HepG2 (cell line): ENCODE measurements around the gene GPR17. TPM values are rescaled to one million over a fixed set of nuclear protein-coding genes. Genes with fewer than 3 reads are reported as not detected.

Experiments
- ELF1 ChIP-seq: sonication (generic); formaldehyde crosslinking; IDR thresholded peaks from 2 replicates; pipeline ENCODE4 v1.4.0; 2020; ENCODE audit warnings: missing genetic modification reagents
- HIVEP1 ChIP-seq: sonication (generic); formaldehyde crosslinking; IDR thresholded peaks from 2 replicates; pipeline ENCODE4 v1.4.0; 2020; ENCODE audit warnings: mild to moderate bottlenecking, missing genetic modification reagents
- MEIS1 ChIP-seq: sonication (generic); formaldehyde crosslinking; IDR thresholded peaks from 2 replicates; pipeline ENCODE4 v1.9.0; 2021; ENCODE audit warnings: mild to moderate bottlenecking, missing genetic modification reagents, moderate library complexity, borderline replicate concordance
- MTA1 ChIP-seq: sonication (generic); formaldehyde crosslinking; IDR thresholded peaks from 2 replicates; pipeline ENCODE4 v1.4.0; 2020; ENCODE audit warnings: missing genetic modification reagents, mild to moderate bottlenecking, borderline replicate concordance
- NFATC3 ChIP-seq: sonication (generic); formaldehyde crosslinking; IDR thresholded peaks from 2 replicates; pipeline ENCODE4 v1.5.1; 2020; ENCODE audit warnings: mild to moderate bottlenecking, missing genetic modification reagents
- NONO ChIP-seq, 2 experiments: fragments of 450-650 bp in 1 of 2; sonication (generic) in 1 of 2; formaldehyde crosslinking in 1 of 2; IDR thresholded peaks in 1 of 2; conservative IDR thresholded peaks in 1 of 2; 2 replicates each; pipeline versions ENCODE4 v1.6.1 to v1.8.0; 2017 to 2022; ENCODE audit warnings: mild to moderate bottlenecking in 1 of 2, missing genetic modification reagents in 1 of 2, moderate library complexity in 1 of 2
- RXRA ChIP-seq: sonication (generic); formaldehyde crosslinking; IDR thresholded peaks from 2 replicates; pipeline ENCODE4 v1.5.1; 2020; ENCODE audit warnings: missing genetic modification reagents
- SIN3B ChIP-seq: fragments of 150-350 bp; IDR thresholded peaks from 2 replicates; pipeline ENCODE4 v1.6.1; 2014; ENCODE audit warnings: low read length
- SNRNP70 ChIP-seq: fragments of 200-400 bp; formaldehyde crosslinking; IDR thresholded peaks from 2 replicates; pipeline ENCODE4 v1.6.1; 2017; ENCODE audit warnings: mild to moderate bottlenecking, low read depth, low read length, moderate library complexity
- TBX2 ChIP-seq: sonication (generic); formaldehyde crosslinking; IDR thresholded peaks from 2 replicates; pipeline ENCODE4 v1.5.0; 2020; ENCODE audit warnings: missing genetic modification reagents, mild to moderate bottlenecking, borderline replicate concordance
- TRIM24 ChIP-seq: sonication (generic); formaldehyde crosslinking; IDR thresholded peaks from 2 replicates; pipeline ENCODE4 v1.8.0; 2022; ENCODE audit warnings: mild to moderate bottlenecking, missing genetic modification reagents
- ZFX ChIP-seq: sonication (generic); formaldehyde crosslinking; IDR thresholded peaks from 2 replicates; pipeline ENCODE4 v1.4.0; 2020; ENCODE audit warnings: mild to moderate bottlenecking, low read depth, missing genetic modification reagents, moderate library complexity
- ZMYM2 ChIP-seq: sonication (generic); formaldehyde crosslinking; IDR thresholded peaks from 2 replicates; pipeline ENCODE4 v1.8.0; 2022; ENCODE audit warnings: mild to moderate bottlenecking, missing genetic modification reagents
- ZNF256 ChIP-seq: sonication (generic); formaldehyde crosslinking; conservative IDR thresholded peaks from 2 replicates; pipeline ENCODE4 v1.4.0; 2020; ENCODE audit warnings: missing genetic modification reagents
- ZNF317 ChIP-seq: sonication (generic); formaldehyde crosslinking; IDR thresholded peaks from 2 replicates; pipeline ENCODE4 v1.5.0; 2020; ENCODE audit warnings: mild to moderate bottlenecking, missing genetic modification reagents
- ZNF326 ChIP-seq: sonication (generic); formaldehyde crosslinking; IDR thresholded peaks from 2 replicates; pipeline ENCODE4 v1.4.0; 2020; ENCODE audit warnings: missing genetic modification reagents, borderline replicate concordance
- ZNF670 ChIP-seq: sonication (generic); formaldehyde crosslinking; IDR thresholded peaks from 2 replicates; pipeline ENCODE4 v1.8.0; 2022; ENCODE audit warnings: mild to moderate bottlenecking, missing genetic modification reagents, borderline replicate concordance
- ZNF713 ChIP-seq: sonication (generic); formaldehyde crosslinking; IDR thresholded peaks from 2 replicates; pipeline ENCODE4 v1.4.0; 2020; ENCODE audit warnings: mild to moderate bottlenecking, missing genetic modification reagents
- ZNF776 ChIP-seq: sonication (generic); formaldehyde crosslinking; IDR thresholded peaks from 2 replicates; pipeline ENCODE4 v1.4.0; 2020; ENCODE audit warnings: mild to moderate bottlenecking, missing genetic modification reagents
- ZNF788 ChIP-seq: sonication (generic); formaldehyde crosslinking; IDR thresholded peaks from 2 replicates; pipeline ENCODE4 v1.5.0; 2020; ENCODE audit warnings: mild to moderate bottlenecking, missing genetic modification reagents, borderline replicate concordance
- polyA plus RNA-seq, 8 experiments: library from polyadenylated mRNA; depleted of rRNA in 3 of 8; stranded (reverse) in 7 of 8; unstranded in 1 of 8; fragments of >200 nt; fragmentation: Illumina TruSeq in 4 of 8; extraction: Trizol in 4 of 8; gene quantifications; 2 replicates each; pipeline versions ENCODE4 v1.2.1 to v1.2.3, GENCODE V29; 2011 to 2016; ENCODE audit warnings: low read depth in 4 of 8, missing spikeins in 1 of 8, mixed read lengths in 1 of 8; ENCODE audit not compliant: insufficient read depth in 1 of 8
- total RNA-seq, 5 experiments: library from RNA; depleted of rRNA; stranded (reverse); fragments of >200 nt; fragmentation: Illumina TruSeq; extraction: Trizol; gene quantifications; 2 replicates each; pipeline ENCODE4 v1.2.3, GENCODE V29; 2016; ENCODE audit warnings: low read depth in 1 of 5
- TF ChIP-seq, protein P1 (sequence below): sonication (generic); formaldehyde crosslinking; conservative IDR thresholded peaks from 2 replicates; pipeline ENCODE4 v1.8.0; 2022; ENCODE audit warnings: mild to moderate bottlenecking, moderate library complexity, missing genetic modification reagents
- TF ChIP-seq, protein P2 (sequence below): sonication (generic); formaldehyde crosslinking; IDR thresholded peaks from 2 replicates; pipeline ENCODE4 v1.4.0; 2020; ENCODE audit warnings: missing genetic modification reagents, borderline replicate concordance

The GPR17 gene
- total and polyA plus RNA-seq, 2 of the 13 experiments (the other 11 are each of a cell fraction or from before 2014, with no cell fraction given), result not detected

DNA sequence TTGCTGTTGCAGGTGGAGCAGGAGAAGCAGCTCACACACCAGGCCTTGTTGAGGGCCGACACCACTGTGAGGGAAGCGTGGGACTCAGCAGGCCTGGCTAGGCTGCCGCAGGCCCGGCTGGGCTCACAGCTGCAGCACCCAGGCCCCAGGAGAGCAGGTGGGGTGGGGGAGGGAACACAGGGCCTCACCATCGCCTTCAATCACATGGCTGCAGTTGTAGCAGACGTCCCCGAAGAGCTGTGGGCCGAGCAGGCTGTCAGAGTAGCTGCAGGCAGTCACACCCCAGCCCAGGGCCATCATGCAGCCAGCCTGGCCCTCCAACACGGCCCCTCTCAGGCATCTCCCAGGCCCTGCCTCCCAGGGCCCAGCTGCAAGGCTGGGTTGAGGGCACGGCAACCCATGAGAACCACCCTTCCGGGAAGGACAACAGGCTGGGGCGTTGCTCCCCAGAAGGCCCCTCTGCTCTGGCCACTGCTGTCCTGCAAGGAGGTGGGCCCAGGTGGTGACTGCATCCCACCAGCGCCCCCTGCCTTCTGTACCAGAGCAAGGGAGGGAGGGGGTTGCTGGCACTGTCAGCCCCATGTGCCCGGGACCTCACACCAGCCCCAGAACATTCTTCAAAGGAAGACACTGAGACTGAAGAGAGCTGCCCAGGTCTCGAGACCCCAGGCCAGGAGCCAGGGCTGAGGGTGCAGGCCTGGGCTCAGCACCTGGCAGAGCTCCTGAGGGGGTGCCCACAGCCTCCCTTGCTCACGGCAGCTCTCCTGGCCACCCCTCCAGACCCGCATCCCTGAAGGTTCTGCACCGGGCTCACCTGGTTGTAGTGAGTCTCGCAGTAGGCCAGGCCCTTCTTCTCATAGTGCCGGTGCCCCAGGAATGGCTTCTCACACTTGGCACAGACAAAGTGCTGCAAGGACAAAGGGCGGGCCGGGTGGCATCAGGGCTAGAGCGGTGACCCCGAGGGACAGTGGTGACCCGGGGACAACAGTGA, 5.6 kb upstream of the GPR17 start (continued):
- TF ChIP-seq, protein P1, sequence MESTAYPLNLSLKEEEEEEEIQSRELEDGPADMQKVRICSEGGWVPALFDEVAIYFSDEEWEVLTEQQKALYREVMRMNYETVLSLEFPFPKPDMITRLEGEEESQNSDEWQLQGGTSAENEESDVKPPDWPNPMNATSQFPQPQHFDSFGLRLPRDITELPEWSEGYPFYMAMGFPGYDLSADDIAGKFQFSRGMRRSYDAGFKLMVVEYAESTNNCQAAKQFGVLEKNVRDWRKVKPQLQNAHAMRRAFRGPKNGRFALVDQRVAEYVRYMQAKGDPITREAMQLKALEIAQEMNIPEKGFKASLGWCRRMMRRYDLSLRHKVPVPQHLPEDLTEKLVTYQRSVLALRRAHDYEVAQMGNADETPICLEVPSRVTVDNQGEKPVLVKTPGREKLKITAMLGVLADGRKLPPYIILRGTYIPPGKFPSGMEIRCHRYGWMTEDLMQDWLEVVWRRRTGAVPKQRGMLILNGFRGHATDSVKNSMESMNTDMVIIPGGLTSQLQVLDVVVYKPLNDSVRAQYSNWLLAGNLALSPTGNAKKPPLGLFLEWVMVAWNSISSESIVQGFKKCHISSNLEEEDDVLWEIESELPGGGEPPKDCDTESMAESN, result peak; percentile 89
- TF ChIP-seq ZMYM2 (CRISPR knock-in tag), result no peak
- peak; percentile 33; the same call in 1 of the 2 replicates for TF ChIP-seq ZNF788 (CRISPR knock-in tag)
- TF ChIP-seq NFATC3 (CRISPR knock-in tag), result no peak
- no peak for TF ChIP-seq ZNF326
- no peak for TF ChIP-seq ELF1 (CRISPR knock-in tag)
- peak; percentile 49; the same call in 1 of the 2 replicates for TF ChIP-seq TBX2 (CRISPR knock-in tag)
- TF ChIP-seq NONO (IDR thresholded peaks at IDR 0.05), result no peak
- TF ChIP-seq NONO (CRISPR knock-in tag; conservative IDR thresholded peaks at IDR 0.05), result peak; percentile 31; the same call in 1 of the 2 replicates
- TF ChIP-seq ZNF317 (CRISPR knock-in tag), result no peak
- TF ChIP-seq HIVEP1 (CRISPR knock-in tag), result peak; percentile 35; the same call in 1 of the 2 replicates
- no peak for TF ChIP-seq SIN3B
- TF ChIP-seq SNRNP70, result no peak
- TF ChIP-seq ZNF670 (CRISPR knock-in tag), result no peak
- no peak for TF ChIP-seq TRIM24 (CRISPR knock-in tag)
- 0 out of 2 replicates have a peak, but pooled peaks have one; percentile 20 for TF ChIP-seq MTA1 (CRISPR knock-in tag)
- no peak for TF ChIP-seq ZNF713 (CRISPR knock-in tag)
- TF ChIP-seq, protein P2, sequence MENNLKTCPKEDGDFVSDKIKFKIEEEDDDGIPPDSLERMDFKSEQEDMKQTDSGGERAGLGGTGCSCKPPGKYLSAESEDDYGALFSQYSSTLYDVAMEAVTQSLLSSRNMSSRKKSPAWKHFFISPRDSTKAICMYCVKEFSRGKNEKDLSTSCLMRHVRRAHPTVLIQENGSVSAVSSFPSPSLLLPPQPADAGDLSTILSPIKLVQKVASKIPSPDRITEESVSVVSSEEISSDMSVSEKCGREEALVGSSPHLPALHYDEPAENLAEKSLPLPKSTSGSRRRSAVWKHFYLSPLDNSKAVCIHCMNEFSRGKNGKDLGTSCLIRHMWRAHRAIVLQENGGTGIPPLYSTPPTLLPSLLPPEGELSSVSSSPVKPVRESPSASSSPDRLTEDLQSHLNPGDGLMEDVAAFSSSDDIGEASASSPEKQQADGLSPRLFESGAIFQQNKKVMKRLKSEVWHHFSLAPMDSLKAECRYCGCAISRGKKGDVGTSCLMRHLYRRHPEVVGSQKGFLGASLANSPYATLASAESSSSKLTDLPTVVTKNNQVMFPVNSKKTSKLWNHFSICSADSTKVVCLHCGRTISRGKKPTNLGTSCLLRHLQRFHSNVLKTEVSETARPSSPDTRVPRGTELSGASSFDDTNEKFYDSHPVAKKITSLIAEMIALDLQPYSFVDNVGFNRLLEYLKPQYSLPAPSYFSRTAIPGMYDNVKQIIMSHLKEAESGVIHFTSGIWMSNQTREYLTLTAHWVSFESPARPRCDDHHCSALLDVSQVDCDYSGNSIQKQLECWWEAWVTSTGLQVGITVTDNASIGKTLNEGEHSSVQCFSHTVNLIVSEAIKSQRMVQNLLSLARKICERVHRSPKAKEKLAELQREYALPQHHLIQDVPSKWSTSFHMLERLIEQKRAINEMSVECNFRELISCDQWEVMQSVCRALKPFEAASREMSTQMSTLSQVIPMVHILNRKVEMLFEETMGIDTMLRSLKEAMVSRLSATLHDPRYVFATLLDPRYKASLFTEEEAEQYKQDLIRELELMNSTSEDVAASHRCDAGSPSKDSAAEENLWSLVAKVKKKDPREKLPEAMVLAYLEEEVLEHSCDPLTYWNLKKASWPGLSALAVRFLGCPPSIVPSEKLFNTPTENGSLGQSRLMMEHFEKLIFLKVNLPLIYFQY (CRISPR knock-in tag), result peak; percentile 35; the same call in 1 of the 2 replicates
- no peak for TF ChIP-seq ZNF776
- TF ChIP-seq MEIS1 (CRISPR knock-in tag), result no peak
- peak; percentile 96 for TF ChIP-seq ZFX
- TF ChIP-seq ZNF256 (CRISPR knock-in tag), result no peak
- TF ChIP-seq RXRA (CRISPR knock-in tag), result peak; percentile 17; the same call in 1 of the 2 replicates
